CD1c-positive myeloid dendritic cell (primary cell): ENCODE measurements around the gene PDE6A.
"Not testable (repeated sequence)": the region's sequence is repeated elsewhere in the genome, so short reads cannot be mapped to it uniquely, and the experiment has no call there.

ENCODE experiments used
- DNase-seq: peaks from one replicate; pipeline ENCODE4 v3.0.0-alpha.2; 2016; ENCODE audit errors: extremely low spot score

The PDE6A gene

GRCh38 chr5:149894237-149894636 is 50.4 kb downstream of the PDE6A start:
- no peak for DNase-seq

GRCh38 chr5:149893403-149893931 is 51.1 kb downstream of the PDE6A start:
- DNase-seq: no peak

GRCh38 chr5:149892594-149892993 is 52.0 kb downstream of the PDE6A start:
- DNase-seq: no peak

GRCh38 chr5:149888280-149888679 is 56.3 kb downstream of the PDE6A start:
- no peak for DNase-seq

- DNase-seq: no peak
Observed at GRCh38 chr5:149887622-149888183, 56.9 kb downstream of the PDE6A start.

GRCh38 chr5:149886692-149887470 is 57.7 kb downstream of the PDE6A start:
- DNase-seq: no peak

GRCh38 chr5:149886060-149886459 is 58.5 kb downstream of the PDE6A start:
- DNase-seq: no peak

- no peak for DNase-seq
Observed at GRCh38 chr5:149885513-149885912, 59.1 kb downstream of the PDE6A start.

GRCh38 chr5:149883550-149883949 is 61.0 kb downstream of the PDE6A start:
- no peak for DNase-seq

- DNase-seq: not testable (repeated sequence)
Observed at GRCh38 chr5:149882633-149883032, 62.0 kb downstream of the PDE6A start.

GRCh38 chr5:149881874-149882273 is 62.7 kb downstream of the PDE6A start:
- no peak for DNase-seq

GRCh38 chr5:149881069-149881622 is 63.4 kb downstream of the PDE6A start:
- DNase-seq: no peak

- not testable (repeated sequence) for DNase-seq
Observed at GRCh38 chr5:149879593-149879992, 65.0 kb downstream of the PDE6A start.

GRCh38 chr5:149878371-149878770 is 66.2 kb downstream of the PDE6A start:
- DNase-seq: no peak

- no peak for DNase-seq
Observed at GRCh38 chr5:149873896-149874295, 70.7 kb downstream of the PDE6A start.

GRCh38 chr5:149872351-149873040 is 72.1 kb downstream of the PDE6A start:
- no peak for DNase-seq

GRCh38 chr5:149871471-149871870 is 73.1 kb downstream of the PDE6A start:
- no peak for DNase-seq

- DNase-seq: no peak
Observed at GRCh38 chr5:149870697-149871096, 73.9 kb downstream of the PDE6A start.

- DNase-seq: no peak
Observed at GRCh38 chr5:149870232-149870631, 74.4 kb downstream of the PDE6A start.

GRCh38 chr5:149869411-149869821 is 75.2 kb downstream of the PDE6A start:
- no peak for DNase-seq

- no peak for DNase-seq
Observed at GRCh38 chr5:149865746-149866145, 78.8 kb downstream of the PDE6A start.

- no peak for DNase-seq
Observed at GRCh38 chr5:149863830-149864229, 80.8 kb downstream of the PDE6A start.
